HFFc6 (cell line): ENCODE results near the gene OPALIN. TPM values are rescaled to one million over a fixed set of nuclear protein-coding genes. Genes with fewer than 3 reads are reported as not detected.

Experiments
- DNase-seq: peaks from one replicate; pipeline ENCODE4 v3.0.0-alpha.2; 2018
- H3K27ac Mint-ChIP-seq: 2 replicates; pipeline ENCODE4 v1.8.0; 2020; ENCODE audit warnings: mild to moderate bottlenecking, mixed read lengths
- H3K27me3 Mint-ChIP-seq: 2 replicates; pipeline ENCODE4 v1.8.0; 2021; ENCODE audit warnings: mild to moderate bottlenecking, moderate library complexity, mixed read lengths; ENCODE audit not compliant: insufficient read depth
- H3K36me3 Mint-ChIP-seq: 2 replicates; pipeline ENCODE4 v1.8.0; 2021; ENCODE audit warnings: low read depth, mixed read lengths
- H3K4me1 Mint-ChIP-seq: 2 replicates; pipeline ENCODE4 v1.8.0; 2020; ENCODE audit warnings: low read depth, mixed read lengths
- H3K4me3 Mint-ChIP-seq: 2 replicates; pipeline ENCODE4 v1.8.0; 2020; ENCODE audit warnings: mild to moderate bottlenecking, moderate library complexity, mixed read lengths
- H3K9me3 Mint-ChIP-seq: 2 replicates; pipeline ENCODE4 v1.8.0; 2020; ENCODE audit warnings: mild to moderate bottlenecking, mixed read lengths
- total RNA-seq, 6 experiments: library from RNA; stranded (reverse); fragmentation: NEBNext Ultra II Directional; extraction: Animal tissue kit (Norgen Biotek cat#: 25700); gene quantifications; 2 replicates in 1 of 6; 3 replicates in 5 of 6; pipeline ENCODE4 v1.2.3, GENCODE V29; 2021
- TF ChIP-seq, protein P1 (sequence below): fragments of 200-600 bp; sonication (generic); IDR thresholded peaks from 2 replicates; pipeline ENCODE4 v1.5.0; 2021; ENCODE audit warnings: antibody characterized with exemption, mild to moderate bottlenecking

Gene OPALIN
- total RNA-seq, 6 experiments from 2014 or later: not detected

DNA sequence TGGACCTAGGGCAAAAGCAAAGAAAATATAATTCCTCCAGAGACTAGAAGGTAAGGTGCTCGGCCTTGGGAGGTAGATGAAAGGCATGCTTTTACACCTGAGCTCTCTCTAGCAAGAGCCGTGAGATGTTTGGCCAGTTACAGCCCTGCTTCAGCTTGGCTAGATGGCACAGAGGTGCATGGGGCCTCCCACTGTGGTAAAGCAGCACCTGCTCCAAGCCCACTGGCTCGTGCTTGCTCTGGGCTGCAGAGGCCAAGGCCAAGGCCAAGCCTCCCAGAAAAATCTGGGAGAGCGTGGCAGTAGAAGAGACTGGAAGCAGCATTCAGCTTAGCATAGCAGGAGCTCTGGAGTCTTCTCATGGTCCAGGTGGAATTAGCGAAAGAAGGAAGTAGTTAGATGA is 31.0 kb upstream of the OPALIN start:
- no peaks in the 10 kb centered on the region for H3K36me3 Mint-ChIP-seq
- TF ChIP-seq, protein P1, sequence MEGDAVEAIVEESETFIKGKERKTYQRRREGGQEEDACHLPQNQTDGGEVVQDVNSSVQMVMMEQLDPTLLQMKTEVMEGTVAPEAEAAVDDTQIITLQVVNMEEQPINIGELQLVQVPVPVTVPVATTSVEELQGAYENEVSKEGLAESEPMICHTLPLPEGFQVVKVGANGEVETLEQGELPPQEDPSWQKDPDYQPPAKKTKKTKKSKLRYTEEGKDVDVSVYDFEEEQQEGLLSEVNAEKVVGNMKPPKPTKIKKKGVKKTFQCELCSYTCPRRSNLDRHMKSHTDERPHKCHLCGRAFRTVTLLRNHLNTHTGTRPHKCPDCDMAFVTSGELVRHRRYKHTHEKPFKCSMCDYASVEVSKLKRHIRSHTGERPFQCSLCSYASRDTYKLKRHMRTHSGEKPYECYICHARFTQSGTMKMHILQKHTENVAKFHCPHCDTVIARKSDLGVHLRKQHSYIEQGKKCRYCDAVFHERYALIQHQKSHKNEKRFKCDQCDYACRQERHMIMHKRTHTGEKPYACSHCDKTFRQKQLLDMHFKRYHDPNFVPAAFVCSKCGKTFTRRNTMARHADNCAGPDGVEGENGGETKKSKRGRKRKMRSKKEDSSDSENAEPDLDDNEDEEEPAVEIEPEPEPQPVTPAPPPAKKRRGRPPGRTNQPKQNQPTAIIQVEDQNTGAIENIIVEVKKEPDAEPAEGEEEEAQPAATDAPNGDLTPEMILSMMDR: no peak
- H3K4me1 Mint-ChIP-seq: peaks cover 32% of the 10 kb centered on the region
- H3K4me3 Mint-ChIP-seq: no peak overlapping the region
- peaks cover 17% of the 10 kb centered on the region for H3K27me3 Mint-ChIP-seq
- no peak for DNase-seq
- H3K27ac Mint-ChIP-seq: no peak overlapping the region
- no peaks in the 10 kb centered on the region for H3K9me3 Mint-ChIP-seq

DNA sequence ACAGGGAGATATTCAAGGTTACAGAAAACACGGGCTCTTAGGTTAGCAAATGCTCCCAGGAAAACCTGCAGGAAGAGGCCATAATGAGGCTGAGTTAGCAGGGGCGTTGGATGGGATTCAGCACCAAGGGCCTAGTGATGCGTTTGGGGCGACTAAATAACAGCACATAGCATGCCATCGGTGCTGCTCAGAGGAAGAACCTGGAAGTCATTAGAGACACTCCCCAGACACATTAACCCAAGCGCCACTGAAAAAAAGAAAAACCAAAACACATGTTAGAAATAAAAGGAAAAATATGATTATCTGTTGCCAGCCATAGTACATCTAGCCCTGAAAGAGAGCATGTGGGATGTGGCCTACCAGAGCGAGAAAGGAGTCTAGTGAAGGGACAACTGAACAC is 28.8 kb upstream of the OPALIN start:
- peaks cover 8% of the 10 kb centered on the region for H3K27me3 Mint-ChIP-seq

DNA sequence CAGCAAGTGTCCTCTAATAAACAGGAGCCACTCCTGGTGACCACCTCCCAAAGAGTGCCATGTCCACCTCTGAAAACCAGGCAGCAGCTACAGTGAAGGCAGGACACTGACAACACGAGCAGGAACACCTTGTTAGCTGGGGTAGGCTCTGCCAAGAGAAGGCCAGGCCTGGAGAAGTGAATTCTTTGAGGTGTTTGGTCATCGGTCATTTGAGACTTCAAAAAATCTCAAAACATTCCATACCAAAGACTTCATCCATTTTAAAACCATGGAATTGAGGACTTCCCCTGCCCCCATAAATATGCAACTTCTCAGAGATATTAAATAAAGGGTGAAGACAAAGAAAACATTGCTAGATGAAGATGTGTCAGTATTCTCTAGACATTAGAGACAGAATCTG is 28.4 kb upstream of the OPALIN start:
- Mint-ChIP-seq H3K27me3 (peaks cover 8% of the 10 kb centered on the region), H3K36me3 (no peaks in the 10 kb centered on the region)
- DNase-seq: peak; percentile 34

More for the DNA sequence above, 28.8 kb upstream of the OPALIN start:
- TF ChIP-seq, protein P1: no peak
- no peaks in the 10 kb centered on the region for H3K9me3 Mint-ChIP-seq
- H3K36me3 Mint-ChIP-seq: no peaks in the 10 kb centered on the region
- peak; percentile 48 for DNase-seq
- peak overlapping the region; percentile 77 for H3K27ac Mint-ChIP-seq
- H3K4me3 Mint-ChIP-seq: peak overlapping the region; percentile 53
- peaks cover 32% of the 10 kb centered on the region for H3K4me1 Mint-ChIP-seq

DNA sequence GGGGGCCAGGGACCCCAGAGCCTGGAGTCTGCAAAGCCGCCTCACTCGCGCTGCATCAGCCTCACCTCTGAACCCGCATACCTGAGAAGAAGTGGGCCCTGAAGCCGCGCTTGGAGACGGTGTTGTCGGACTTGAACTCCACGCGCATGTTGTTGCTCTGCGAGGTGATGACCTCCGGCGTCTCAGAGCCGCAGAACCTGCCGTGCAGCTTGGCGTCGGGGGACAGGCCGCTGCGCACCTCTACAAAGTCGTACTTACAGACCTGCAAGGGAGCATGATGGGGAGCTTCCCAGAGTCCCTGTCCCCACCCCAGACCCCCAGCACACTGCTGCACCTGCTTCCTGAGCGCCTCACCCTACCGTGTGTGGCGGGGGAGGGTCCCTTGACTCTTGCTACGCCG is 25.7 kb upstream of the OPALIN start:
- H3K36me3 Mint-ChIP-seq: no peaks in the 10 kb centered on the region
- DNase-seq: no peak
- no peak overlapping the region for H3K27ac Mint-ChIP-seq
- peaks cover 42% of the 10 kb centered on the region for H3K4me1 Mint-ChIP-seq
- no peaks in the 10 kb centered on the region; the same call in 1 of the 2 replicates for H3K27me3 Mint-ChIP-seq
- H3K9me3 Mint-ChIP-seq: no peaks in the 10 kb centered on the region
- no peak overlapping the region for H3K4me3 Mint-ChIP-seq
- TF ChIP-seq, protein P1: no peak

More for the DNA sequence above, 28.4 kb upstream of the OPALIN start:
- H3K4me1 Mint-ChIP-seq: peaks cover 32% of the 10 kb centered on the region
- TF ChIP-seq, protein P1: no peak
- peak overlapping the region; percentile 77 for H3K27ac Mint-ChIP-seq
- peak overlapping the region; percentile 53 for H3K4me3 Mint-ChIP-seq
- no peaks in the 10 kb centered on the region for H3K9me3 Mint-ChIP-seq

DNA sequence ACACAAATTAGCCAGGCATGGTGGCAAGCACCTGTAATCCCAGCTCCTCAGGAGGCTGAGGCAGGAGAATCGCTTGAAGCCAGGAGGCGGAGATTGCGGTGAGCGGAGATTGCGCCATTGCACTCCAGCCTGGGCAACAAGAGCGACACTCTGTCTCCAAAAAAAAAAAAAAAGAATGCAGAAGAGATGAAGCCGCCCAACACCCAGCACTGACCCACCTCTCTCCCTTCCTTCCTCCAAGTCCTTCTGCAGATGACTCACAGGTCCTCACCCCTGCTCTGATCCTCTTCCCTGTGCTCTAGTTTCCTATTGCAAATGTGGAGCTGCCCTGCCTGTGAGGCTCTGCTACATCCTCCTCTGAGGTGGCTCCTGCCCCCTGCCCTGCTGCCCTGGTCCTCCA is 22.0 kb upstream of the OPALIN start:
- Mint-ChIP-seq H3K27ac (no peak overlapping the region), H3K36me3 (no peaks in the 10 kb centered on the region), H3K4me3 (no peak overlapping the region), H3K27me3 (no peaks in the 10 kb centered on the region; the same call in none of the 2 replicates), H3K9me3 (no peaks in the 10 kb centered on the region), H3K4me1 (peaks cover 22% of the 10 kb centered on the region)
- DNase-seq: peak; percentile 20
- TF ChIP-seq, protein P1: no peak

DNA sequence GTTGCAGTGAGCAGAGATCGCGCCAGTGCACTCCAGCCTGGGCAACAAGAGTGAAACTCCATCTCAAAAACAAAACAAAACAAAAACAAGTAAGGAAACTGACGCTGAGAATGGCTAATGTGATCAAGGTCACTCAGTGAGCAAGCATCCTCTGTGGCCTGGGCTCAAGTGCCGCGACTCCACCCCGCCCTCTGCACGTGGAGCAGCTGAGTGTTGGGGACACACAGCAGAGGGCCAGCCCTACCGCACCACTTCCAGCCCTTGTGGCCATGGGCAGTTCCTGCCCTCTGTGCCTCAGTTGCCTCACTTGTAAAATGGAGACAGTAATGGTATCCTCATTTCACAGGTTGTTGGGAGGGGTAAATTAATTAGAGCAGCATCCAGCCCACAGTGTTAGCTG is 21.0 kb upstream of the OPALIN start:
- DNase-seq: no peak
- H3K9me3 Mint-ChIP-seq: no peaks in the 10 kb centered on the region
- H3K4me1 Mint-ChIP-seq: peaks cover 32% of the 10 kb centered on the region
- H3K27me3 Mint-ChIP-seq: no peaks in the 10 kb centered on the region; the same call in none of the 2 replicates
- TF ChIP-seq, protein P1: no peak
- no peaks in the 10 kb centered on the region for H3K36me3 Mint-ChIP-seq
- H3K4me3 Mint-ChIP-seq: no peak overlapping the region
- no peak overlapping the region for H3K27ac Mint-ChIP-seq
